ENCODE data around the gene FBXW8.

The FBXW8 gene

DNA sequence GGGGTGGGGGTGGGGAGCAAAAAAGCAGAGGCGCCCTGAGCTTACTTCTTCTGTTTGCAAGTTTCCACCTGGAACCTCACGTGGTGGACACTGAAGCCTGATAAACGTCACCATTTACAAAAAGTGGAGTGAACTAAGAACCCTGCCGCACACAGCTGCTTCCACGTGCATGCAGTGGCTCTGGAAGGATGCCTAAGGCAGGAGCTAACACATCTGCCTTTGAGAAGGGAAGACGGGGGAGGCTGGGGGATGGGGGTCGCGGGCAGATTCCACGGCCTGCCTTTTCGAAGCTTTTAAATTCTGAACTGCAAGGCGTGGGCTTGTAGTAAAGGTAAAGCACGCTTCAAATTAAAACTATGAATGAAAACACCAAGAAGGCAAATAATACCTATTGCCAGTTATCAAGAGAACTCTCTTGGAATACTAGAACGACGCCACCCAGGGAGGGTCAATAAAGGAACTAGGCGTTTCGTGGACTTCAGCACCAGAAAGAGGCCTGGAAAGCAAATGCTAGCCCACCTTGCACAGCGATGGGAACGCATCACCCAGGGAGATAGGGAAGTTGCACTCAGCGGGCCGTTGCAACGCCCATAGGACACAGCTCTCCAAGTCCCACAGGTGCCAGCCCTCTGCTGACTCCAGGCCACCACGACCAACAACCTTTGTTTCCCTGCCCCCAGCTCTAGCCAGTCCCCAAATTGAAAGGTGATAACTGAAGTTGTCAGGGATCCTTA is 126.7 kb downstream of the FBXW8 start:
- no peak for DNase-seq (ENCODE audit: low spot score)

DNA sequence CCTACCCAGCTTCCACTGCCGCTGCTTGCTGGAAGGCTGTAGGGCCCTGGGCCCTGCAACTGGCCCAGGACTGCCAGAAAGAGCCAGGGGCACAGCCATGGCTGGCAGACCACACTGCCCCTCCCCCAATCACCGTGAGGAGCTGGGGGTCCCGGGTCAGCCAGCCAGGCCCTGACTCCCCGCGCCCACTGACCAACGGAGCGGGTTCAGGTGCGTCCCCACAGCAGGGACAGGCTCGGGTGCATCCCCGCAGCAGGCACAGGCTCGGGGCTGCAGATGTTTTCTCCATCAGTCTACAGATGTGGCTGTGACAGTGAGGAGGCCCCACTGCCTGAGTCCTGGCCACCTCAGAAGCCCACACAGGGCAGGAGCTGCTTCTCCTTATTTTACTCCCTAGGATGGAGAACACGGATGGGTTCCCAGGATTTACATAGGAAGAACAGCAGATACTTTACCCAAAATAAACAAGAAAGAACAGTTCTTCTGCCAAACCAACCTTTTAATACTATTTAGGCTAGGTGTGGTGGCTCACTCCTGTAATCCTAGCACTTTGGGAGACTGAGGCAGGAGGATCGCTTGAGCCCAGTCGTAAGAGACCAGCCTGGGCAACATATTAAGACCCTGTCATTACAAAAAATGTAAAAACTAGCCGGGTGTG is 127.4 kb downstream of the FBXW8 start:
- no peak for DNase-seq (ENCODE audit: low spot score)

DNA sequence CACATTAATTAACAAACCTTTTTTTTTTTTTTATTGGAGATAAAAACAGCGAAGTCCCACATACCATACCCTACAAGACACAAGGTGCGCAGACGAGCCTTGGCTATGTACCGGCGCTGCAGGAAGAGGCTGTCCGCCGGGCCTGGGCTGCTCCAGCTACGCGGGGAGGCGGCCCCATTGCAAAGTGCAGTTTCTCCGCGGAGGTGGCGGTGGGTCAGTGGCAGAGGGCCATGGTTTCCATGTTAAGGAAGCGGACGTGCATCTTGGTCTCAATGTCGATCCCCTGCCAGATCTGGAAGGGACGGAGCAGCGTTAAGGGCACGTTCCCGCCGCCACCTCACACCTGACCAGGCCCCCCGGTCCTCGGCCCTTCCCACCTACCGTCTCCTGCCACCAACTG is 128.2 kb downstream of the FBXW8 start:
- DNase-seq (ENCODE audit: low spot score), result no peak

DNA sequence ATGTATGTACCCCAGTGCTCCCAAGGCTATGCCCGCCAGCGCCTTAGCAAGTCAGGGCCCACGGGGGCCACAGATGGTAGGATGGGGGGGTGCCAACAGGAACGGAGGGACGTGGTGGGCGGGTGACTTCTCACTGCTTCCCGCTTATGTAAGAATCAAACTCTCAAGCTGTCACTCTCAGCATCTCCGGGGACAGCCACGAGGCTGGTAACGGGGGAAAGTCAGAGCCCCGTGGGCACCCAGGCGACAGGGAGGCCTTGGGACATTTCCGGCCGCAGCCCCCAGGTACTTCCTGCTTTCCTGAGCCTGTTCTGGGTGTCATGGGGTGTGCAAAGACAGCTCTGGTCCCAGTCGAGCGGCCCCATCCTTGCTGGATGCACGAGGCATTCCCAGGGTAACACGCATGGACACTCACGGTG is 129.2 kb downstream of the FBXW8 start:
- no peak for DNase-seq (ENCODE audit: low spot score)

DNA sequence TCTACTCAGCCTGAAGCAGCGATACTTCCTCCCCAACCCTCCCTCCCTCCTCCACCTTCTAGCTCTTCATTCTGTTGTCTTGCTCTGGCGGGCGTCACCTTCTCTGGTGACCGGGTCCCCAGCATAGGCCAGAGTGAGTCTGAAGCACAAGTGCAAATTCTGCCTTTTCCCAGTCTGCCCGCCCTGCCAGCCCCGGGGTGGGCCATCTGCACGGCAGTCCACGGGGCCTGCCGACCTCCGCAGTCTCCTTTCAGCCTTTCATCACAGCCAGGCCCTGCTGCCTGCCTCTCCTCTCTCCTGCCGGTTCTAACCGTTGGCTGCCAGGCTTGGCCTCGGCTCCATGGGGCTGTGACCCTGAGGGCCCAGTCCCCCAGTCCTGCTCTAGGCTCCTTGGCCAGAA is 129.7 kb downstream of the FBXW8 start:
- no peak for DNase-seq (ENCODE audit: low spot score)

DNA sequence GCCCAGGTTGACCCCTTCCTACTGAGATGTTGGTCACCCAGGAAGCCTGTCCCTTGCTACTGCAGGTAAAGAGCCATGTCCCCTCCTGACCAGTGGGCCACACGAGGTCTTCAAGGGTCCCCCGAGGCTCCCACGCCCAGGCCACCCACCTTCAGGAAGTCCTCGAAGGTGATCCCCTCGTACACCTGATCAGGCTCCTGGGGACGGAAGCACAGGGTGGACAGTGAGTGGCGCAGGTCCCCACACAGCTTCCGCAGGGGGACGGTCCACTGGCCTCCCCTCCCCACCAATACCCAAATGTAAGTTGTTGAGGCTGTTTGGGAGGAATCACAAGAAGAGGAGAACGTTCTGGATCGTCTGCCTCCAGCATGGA is 131.0 kb downstream of the FBXW8 start:
- no peak for DNase-seq (ENCODE audit: low spot score)

DNA sequence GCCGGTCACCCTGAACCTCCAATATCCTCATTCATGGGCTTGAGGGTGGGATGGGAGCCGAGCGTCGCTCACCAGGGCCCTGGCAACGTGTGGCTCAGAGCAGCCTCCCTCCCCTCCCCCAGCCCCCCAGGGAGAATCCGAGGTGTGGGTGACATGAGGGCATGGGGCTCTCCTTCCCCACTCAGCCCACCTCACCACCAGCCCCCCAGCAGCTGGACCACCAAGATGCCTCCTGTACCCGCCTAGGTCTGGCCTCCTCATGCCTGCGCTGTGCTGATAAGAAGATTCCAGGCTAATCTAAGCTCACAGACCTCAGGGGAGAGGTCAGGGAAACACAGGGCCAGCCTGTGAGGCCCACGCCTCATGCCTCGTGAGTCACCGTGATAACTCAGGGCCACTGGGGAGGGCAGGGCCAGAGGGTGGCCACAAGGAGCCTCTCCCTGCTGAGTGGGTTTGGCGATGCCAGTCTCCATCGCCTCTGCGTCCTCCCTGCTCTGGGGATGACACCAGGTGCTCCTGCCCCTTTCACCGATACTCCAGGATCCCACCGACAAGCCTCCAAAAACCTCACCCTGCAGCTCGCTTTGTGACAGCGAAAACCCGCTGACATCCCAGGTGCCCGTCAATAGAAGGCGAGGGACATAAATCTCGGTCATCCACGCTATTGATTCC is 131.6 kb downstream of the FBXW8 start:
- DNase-seq (ENCODE audit: low spot score), result peak; percentile 59

DNA sequence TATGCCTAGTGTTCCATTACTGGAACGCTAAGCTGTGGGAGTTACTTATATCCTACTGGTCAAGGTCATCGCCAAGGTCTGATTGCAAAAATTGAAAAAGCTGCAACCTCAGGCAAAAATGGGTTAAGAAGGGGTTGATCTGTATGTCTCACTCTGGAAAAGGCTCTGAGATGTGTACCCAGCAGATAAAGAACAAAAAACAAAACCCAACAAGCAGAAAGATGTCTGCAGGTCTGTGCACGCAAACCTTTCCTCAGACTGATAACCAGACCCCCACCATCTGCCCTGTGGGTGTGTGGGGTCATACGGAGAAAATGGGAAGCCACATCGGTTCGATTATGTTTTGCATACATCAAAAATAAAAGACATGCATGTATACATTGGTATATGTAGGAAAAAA is 132.1 kb downstream of the FBXW8 start:
- no peak for DNase-seq (ENCODE audit: low spot score)

DNA sequence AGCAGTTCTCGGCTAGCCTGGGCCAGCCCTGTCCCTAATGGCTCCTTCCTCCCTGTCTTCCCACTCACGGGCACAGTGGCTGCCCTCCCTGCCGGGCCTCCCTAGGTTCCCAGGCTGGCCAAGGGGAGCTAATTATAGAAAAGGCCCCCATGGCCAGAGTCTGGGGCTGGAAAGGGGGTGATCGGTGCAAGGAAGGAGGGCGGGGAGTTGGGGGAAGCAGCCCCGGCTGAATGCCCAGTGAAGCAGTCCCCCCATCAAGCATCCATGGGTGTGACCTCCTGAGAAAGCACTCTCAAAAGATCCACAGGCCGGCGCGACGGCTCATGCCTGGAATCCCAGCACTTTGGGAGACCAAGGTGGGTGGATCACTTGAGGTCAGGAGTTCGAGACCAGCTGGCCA is 133.6 kb downstream of the FBXW8 start:
- DNase-seq (ENCODE audit: low spot score), result no peak

DNA sequence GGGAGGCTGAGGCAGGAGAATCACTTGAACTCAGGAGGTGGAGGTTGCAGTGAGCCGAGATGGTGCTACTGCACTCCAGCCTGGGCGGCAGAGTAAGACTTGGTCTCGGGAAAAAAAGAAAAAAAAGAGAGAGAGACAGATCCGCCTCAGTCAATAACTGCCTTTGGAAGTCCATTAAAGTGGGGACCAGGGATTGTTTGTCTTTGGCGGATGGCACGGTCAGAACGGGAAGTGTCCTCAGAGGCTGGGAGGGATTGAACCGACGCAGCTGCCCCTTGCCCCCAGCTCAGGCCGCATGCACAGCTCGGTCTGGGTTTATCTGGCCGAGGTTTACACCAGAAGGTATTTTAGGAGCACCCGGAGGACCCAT is 134.0 kb downstream of the FBXW8 start:
- DNase-seq (ENCODE audit: low spot score), result no peak

DNA sequence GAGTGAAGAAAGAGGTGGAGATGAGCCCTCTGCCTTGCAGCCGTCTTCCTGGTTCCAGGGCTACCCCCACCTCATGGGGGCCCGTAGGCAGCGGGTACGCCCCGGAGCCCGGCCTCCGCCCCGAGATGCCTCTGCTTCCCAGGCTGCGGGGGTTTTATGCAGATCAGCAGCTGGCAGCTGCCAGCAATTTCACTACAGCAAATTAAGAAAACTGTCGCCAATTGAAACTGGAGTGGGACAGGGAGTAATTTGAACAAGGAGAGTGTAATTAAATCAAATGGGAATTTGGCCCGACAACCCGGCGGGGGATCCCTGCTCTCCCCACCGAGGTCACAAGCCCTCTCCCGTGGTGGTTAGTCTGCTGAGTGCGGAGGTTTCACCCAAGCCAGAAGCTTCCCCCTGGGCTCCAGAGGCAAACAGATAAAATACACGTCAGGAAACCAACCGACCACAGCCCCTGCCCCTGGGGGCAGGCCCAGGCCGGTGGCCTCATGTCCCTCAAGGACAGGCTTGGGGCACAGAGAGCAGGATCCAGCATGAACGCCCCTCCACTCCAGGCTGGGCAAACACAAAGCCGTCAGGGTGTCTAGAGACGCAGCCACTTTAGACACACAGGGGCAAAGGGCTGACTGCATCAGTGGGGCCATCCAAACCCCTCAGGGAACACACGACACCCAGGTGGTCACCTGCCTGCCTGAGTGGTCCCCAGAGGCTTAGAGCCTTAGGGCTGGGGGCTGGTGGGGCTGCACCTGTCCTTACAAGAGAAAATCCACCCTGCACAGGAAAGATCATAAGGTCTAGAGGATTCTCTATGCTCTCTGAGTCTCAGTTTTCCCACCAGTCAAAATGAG is 134.6 kb downstream of the FBXW8 start:
- DNase-seq (ENCODE audit: low spot score), result no peak

DNA sequence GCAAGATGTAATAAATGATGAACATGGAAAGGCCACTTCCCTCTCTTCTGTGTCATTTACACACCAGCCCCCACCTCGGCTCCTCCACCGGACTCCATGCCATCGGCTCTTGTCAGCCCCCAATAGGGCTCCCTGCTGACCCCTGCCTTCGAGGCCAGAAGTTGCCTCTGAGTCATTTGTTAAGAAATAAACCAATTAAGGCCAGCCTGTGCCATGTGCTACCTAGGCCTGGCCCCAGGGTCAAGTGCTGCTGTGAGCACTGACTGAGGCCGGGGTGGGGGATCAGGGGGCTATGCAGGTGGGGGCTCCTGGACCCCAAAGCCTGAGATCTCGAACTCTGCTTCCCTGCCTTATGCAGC is 135.2 kb downstream of the FBXW8 start:
- DNase-seq (ENCODE audit: low spot score), result no peak

DNA sequence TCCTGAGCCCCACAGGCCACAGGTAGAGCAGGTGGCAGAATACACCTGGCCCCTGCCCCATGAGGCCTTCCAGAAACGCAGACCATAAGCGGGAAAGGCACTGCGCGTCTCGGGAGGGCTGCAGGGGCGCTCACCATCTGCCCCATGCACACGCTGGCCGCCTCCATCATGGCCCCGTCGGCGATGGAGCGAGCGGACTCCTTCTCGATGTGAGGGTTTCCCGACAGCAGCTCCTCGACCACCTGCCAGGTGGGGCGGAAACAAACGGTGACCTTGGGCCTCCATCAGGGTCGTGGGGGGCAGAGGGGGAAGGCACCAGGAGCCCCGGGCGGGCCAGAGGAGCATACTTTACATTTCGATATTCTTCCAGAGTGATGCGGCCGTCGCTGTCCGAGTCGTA is 135.7 kb downstream of the FBXW8 start:
- no peak for DNase-seq (ENCODE audit: low spot score)

DNA sequence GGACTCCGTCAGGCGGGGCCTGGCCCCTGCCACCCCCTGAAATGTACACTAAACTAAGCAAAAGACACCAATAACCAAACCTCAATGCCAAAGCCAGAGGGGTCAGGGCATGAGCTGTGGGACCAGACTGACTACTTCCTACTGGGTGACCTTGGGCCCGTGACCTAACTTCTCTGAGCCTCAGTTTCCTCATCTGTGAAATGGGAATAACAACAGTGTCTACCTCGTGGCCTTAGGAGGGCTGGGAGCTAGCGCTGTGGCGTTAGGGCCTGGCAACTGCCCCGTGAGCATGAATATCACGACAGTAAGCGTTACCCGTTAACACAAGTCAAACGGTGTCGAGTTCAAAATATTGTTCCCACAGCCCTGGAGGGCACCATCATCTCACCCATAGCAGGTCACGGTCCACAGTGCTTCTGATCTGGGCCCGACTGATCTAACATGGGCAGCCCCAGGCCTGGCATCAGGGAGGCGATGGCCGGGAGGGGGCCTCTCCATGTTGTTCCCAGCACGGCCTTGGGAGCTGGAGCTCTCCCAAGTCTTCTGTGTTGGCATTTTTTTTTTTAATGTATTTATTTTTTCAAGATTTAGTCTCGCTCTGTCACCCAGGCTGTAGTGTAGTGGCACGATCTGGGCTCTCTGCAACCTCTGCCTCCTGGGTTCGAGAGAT is 136.2 kb downstream of the FBXW8 start:
- DNase-seq (ENCODE audit: low spot score), result no peak

DNA sequence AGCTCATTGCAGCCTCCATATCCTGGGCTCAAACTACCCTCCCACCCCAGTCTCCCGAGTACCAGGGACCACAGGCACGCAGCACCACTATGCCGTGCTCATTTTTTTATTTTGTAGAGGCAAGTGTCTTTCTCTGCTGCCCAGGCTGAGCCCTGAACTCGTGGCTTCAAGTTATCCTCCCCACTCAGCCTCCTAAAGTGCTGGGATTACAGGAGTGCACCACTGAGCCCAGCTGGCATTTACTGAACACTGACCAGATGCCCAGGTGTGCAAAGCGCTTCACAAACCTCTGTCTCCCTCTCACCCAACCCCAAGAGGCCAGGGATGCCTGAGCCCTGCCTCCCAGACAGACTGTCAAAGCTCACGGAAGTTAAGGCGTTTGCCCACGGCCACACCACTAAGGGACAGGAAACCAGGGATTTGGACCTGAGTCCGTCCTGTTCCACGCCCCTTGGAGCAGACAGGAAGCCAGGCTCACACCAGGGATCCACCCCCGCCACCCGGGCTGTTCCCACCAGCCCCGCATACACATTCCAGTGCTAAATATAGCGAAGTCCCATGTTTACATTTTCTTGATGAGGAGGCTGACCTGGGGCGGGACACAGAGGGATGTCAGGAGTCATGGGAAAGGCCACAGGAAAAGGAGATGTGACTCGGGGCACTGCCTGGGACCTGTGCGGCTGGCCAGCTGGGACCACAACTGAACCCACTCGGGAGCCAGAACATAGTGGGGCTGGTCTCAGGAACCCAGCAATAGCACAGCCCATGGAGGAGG is 137.2 kb downstream of the FBXW8 start:
- peak; percentile 32 for DNase-seq (ENCODE audit: low spot score)

DNA sequence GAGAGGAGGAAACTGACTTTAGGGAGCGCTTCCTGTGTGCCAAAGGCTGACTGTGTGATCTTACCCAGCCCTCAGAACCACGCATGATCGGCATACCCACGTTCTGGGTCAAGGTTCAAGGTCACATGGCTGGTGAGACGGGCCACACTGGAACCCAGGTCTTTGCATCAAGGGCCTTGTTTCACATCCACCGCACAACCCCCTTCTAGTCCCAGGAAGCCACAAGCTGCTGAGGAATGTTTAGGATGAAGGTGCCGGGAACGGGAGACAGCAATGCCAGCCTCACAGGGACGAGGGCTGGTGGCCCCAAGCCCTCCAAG is 137.8 kb downstream of the FBXW8 start:
- no peak for DNase-seq (ENCODE audit: low spot score)

DNA sequence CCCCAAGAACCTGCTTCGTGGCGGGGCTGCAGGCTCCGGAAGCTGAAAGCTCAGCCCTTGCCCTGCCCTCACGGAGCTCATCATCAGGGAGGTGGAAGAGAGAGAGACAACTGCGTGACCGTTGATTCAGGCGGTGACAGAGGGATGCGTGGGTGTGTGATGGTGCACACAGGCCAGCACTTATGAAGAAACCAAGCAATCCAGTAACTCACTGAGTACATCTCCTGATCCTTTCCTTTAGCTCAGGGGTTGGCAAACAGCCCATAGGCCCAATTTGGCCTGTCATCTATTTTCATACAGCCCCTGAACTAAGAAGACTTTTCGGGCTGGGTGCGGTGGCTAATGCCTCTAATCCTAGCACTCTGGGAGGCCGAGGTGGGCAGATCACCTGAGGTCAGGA is 138.5 kb downstream of the FBXW8 start:
- DNase-seq (ENCODE audit: low spot score), result no peak

DNA sequence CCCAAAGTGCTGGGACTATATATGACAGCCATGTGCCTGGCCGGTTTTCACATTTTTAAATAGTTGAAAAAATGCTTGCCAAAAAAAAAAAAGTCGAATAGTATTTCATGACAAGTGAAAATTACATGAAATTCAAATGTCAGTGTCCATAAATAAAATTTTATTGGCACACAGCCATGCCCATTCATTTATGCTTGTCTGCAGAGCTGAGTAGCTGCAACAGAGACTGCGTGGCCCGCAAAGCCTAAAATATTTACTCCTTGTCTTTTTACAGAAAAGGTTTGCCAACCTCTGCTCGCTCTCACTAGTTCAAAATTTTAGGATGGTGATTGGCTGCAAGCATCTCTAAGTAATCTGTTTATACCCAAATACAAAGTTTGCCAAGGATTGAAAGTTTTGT is 139.3 kb downstream of the FBXW8 start:
- no peak for DNase-seq (ENCODE audit: low spot score)

DNA sequence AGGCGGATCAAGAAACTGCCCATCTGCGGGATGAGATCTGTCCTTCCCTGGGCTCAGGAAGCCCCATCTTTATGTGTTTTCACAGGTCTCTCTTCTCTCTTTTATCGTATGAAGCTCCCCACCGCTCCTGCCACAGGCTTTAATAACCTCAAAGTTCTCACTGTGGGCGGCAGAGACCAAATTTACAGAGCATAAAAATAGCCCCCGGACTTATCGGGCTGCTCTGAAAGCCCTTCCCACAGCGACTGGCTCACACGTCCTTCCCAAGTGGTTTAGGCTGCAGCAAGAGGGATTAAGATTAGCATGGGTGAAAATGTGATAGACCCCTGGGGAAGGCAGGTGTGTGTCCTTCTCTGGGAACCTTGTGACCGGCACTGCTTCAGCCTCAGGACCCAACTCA is 140.6 kb downstream of the FBXW8 start:
- DNase-seq (ENCODE audit: low spot score), result no peak

DNA sequence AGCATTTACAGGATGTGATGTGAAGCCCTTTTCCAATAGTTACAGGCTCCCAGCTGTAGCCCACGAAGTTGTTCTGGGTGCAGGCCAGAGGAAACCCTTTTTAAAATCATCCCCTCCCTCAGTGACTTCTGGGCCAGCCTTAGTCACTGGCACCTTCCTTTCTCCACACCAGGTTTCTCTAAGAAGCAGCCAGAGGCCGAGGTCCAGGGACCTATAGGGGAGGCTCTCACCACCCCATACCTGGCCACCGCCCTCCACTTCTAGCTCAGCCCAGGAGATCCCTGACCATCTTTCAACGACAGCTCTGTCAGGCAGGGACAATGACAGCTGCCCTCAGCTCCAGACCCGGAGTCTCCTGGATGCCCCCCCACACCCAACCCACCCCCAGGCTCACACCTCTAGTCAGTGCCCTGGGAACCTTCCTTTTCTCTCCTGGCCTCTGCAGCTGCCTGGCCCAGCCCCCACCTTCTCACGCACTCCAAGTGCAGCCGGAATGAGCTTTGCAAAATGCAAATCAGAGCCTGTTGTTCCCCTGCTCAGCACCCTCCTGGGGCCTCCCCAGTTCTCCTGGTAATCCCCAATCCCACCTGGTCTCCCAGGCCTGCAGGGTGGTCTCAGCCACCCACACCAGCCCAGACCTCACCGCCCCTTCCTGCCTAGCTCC is 141.8 kb downstream of the FBXW8 start:
- no peak for DNase-seq (ENCODE audit: low spot score)

DNA sequence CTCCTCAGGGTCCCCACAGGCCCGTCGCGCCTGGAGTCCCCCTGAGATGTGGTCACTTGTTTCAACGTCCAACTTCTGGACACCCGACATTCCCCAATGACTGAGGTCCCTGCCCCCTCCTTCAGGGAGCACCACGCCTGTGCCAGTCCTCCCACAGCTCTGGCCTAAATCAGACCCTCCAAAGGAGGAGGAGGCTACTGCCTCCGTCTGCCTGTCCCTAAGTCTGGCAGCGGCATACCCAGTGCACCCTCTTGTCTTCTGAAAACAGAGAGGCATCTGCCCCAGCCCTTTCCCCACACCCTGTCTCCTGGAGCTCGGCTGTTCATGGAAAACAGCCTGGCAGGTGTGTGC is 142.3 kb downstream of the FBXW8 start:
- no peak for DNase-seq (ENCODE audit: low spot score)

Data from LoVo (cell line).